Nephron progenitor cell (in vitro differentiated cells): ENCODE results near the gene GAS7.

Experiments
- DNase-seq: peaks from one replicate; pipeline ENCODE4 v3.0.0; 2021
- H3K27ac Mint-ChIP-seq: 2 replicates; pipeline ENCODE4 v1.8.0; 2021; ENCODE audit warnings: mild to moderate bottlenecking, moderate library complexity, mixed read lengths
- H3K27me3 Mint-ChIP-seq: 2 replicates; pipeline ENCODE4 v1.8.0; 2021; ENCODE audit warnings: mild to moderate bottlenecking, low read depth, mixed read lengths; ENCODE audit not compliant: poor library complexity
- H3K36me3 Mint-ChIP-seq: 2 replicates; pipeline ENCODE4 v1.8.0; 2021; ENCODE audit warnings: low read depth, mixed read lengths
- H3K4me1 Mint-ChIP-seq: 2 replicates; pipeline ENCODE4 v1.8.0; 2021; ENCODE audit warnings: mixed read lengths
- H3K4me3 Mint-ChIP-seq: 2 replicates; pipeline ENCODE4 v1.8.0; 2021; ENCODE audit warnings: mild to moderate bottlenecking, moderate library complexity, mixed read lengths
- H3K9me3 Mint-ChIP-seq: 2 replicates; pipeline ENCODE4 v1.8.0; 2021; ENCODE audit warnings: mild to moderate bottlenecking, moderate library complexity, mixed read lengths
- TF ChIP-seq, protein P1 (sequence below): fragments of 200-600 bp; sonication (generic); IDR thresholded peaks from 2 replicates; pipeline ENCODE4 v1.5.0; 2021; ENCODE audit warnings: antibody characterized with exemption

GAS7 gene

DNA sequence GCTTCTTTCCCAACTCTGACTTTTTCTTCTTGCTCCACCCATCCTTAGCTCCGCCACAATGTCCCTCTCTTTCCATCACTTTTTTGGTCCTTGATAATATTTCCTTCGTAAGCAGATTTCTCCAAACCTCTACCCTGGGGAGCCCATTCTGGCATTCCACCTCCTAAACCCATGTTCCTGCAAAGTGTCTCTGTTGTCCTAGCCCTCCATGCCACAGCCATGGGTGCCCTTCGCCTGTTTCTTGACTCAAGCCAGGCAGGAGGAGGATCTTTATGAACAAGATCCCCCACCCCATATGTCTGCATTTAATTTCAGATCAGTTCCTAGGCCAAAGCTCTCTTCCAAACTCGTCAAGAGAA, 42.4 kb downstream of the GAS7 start:
- Mint-ChIP-seq H3K4me3 (no peak overlapping the region), H3K27me3 (peaks cover 21% of the 10 kb centered on the region), H3K36me3 (no peaks in the 10 kb centered on the region), H3K9me3 (peaks cover 5% of the 10 kb centered on the region), H3K27ac (no peak overlapping the region), H3K4me1 (peaks cover 20% of the 10 kb centered on the region)
- no peak for DNase-seq
- TF ChIP-seq, protein P1, sequence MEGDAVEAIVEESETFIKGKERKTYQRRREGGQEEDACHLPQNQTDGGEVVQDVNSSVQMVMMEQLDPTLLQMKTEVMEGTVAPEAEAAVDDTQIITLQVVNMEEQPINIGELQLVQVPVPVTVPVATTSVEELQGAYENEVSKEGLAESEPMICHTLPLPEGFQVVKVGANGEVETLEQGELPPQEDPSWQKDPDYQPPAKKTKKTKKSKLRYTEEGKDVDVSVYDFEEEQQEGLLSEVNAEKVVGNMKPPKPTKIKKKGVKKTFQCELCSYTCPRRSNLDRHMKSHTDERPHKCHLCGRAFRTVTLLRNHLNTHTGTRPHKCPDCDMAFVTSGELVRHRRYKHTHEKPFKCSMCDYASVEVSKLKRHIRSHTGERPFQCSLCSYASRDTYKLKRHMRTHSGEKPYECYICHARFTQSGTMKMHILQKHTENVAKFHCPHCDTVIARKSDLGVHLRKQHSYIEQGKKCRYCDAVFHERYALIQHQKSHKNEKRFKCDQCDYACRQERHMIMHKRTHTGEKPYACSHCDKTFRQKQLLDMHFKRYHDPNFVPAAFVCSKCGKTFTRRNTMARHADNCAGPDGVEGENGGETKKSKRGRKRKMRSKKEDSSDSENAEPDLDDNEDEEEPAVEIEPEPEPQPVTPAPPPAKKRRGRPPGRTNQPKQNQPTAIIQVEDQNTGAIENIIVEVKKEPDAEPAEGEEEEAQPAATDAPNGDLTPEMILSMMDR = no peak

GRCh38 chr17:10155371-10156076, 42.9 kb downstream of the GAS7 start:
- H3K27ac Mint-ChIP-seq = no peak overlapping the region
- H3K4me1 Mint-ChIP-seq = peaks cover 20% of the 10 kb centered on the region
- no peak for DNase-seq
- no peak overlapping the region for H3K4me3 Mint-ChIP-seq
- H3K9me3 Mint-ChIP-seq = peaks cover 5% of the 10 kb centered on the region
- no peaks in the 10 kb centered on the region for H3K36me3 Mint-ChIP-seq
- H3K27me3 Mint-ChIP-seq = peaks cover 21% of the 10 kb centered on the region
- TF ChIP-seq, protein P1 = no peak

GRCh38 chr17:10151667-10152496, 46.5 kb downstream of the GAS7 start:
- Mint-ChIP-seq H3K27me3 (peaks cover 16% of the 10 kb centered on the region), H3K9me3 (no peaks in the 10 kb centered on the region), H3K4me1 (peaks cover 18% of the 10 kb centered on the region), H3K36me3 (no peaks in the 10 kb centered on the region), H3K4me3 (no peak overlapping the region), H3K27ac (no peak overlapping the region)
- TF ChIP-seq, protein P1 = no peak
- no peak for DNase-seq

- no peak for DNase-seq
- H3K27ac Mint-ChIP-seq = no peak overlapping the region
- TF ChIP-seq, protein P1 = no peak
Observed at GRCh38 chr17:10149573-10150399, 48.6 kb downstream of the GAS7 start.

GRCh38 chr17:10147761-10148415, 50.5 kb downstream of the GAS7 start:
- H3K36me3 Mint-ChIP-seq = no peaks in the 10 kb centered on the region
- TF ChIP-seq, protein P1 = no peak
- H3K4me1 Mint-ChIP-seq = peaks cover 13% of the 10 kb centered on the region
- H3K4me3 Mint-ChIP-seq = no peak overlapping the region
- H3K9me3 Mint-ChIP-seq = no peaks in the 10 kb centered on the region
- peaks cover 8% of the 10 kb centered on the region for H3K27me3 Mint-ChIP-seq
- no peak for DNase-seq
- no peak overlapping the region for H3K27ac Mint-ChIP-seq

More at GRCh38 chr17:10149573-10150399, 48.6 kb downstream of the GAS7 start:
- H3K4me1 Mint-ChIP-seq = peaks cover 11% of the 10 kb centered on the region
- no peaks in the 10 kb centered on the region for H3K9me3 Mint-ChIP-seq
- no peak overlapping the region for H3K4me3 Mint-ChIP-seq
- no peaks in the 10 kb centered on the region for H3K36me3 Mint-ChIP-seq
- H3K27me3 Mint-ChIP-seq = peaks cover 16% of the 10 kb centered on the region
